ENCODE data around the gene STAG1. TPM values are rescaled to one million over a fixed set of nuclear protein-coding genes. Genes with fewer than 3 reads are reported as not detected.
A peak's percentile ranks its signal among the peaks of the same experiment; 100 is the strongest.

STAG1 gene
- total RNA-seq, 1 donor from 2014 or later: 57.1 TPM

- Mint-ChIP-seq H3K9me3 (no peaks in the 10 kb centered on the region), H3K27me3 (no peaks in the 10 kb centered on the region), H3K27ac (no peak overlapping the region), H3K4me1 (no peaks in the 10 kb centered on the region), H3K4me3 (no peak overlapping the region), H3K36me3 (ENCODE audit: low read depth) (peaks cover 44% of the 10 kb centered on the region)
- ATAC-seq (ENCODE audit: low read depth) (no peak), DNase-seq (no peak)
- TF ChIP-seq, protein P1, sequence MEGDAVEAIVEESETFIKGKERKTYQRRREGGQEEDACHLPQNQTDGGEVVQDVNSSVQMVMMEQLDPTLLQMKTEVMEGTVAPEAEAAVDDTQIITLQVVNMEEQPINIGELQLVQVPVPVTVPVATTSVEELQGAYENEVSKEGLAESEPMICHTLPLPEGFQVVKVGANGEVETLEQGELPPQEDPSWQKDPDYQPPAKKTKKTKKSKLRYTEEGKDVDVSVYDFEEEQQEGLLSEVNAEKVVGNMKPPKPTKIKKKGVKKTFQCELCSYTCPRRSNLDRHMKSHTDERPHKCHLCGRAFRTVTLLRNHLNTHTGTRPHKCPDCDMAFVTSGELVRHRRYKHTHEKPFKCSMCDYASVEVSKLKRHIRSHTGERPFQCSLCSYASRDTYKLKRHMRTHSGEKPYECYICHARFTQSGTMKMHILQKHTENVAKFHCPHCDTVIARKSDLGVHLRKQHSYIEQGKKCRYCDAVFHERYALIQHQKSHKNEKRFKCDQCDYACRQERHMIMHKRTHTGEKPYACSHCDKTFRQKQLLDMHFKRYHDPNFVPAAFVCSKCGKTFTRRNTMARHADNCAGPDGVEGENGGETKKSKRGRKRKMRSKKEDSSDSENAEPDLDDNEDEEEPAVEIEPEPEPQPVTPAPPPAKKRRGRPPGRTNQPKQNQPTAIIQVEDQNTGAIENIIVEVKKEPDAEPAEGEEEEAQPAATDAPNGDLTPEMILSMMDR (IDR thresholded peaks at IDR 0.05): no peak
- intact Hi-C loops (cut with micrococcal nuclease): no loop called here
- ChIA-PET CTCF (interaction anchor here (0.9 kb wide), 1 partner anchor 508 kb away, joined by 4 read pairs; no protein-coding TSS in a partner anchor), POLR2A (no interaction called here)
Measured at GRCh38 chr3:136505676-136506075, 246.5 kb downstream of the STAG1 start.

GRCh38 chr3:136503056-136503455, 249.1 kb downstream of the STAG1 start:
- ChIA-PET POLR2A (no interaction called here), CTCF (no interaction called here)
- H3K27me3 Mint-ChIP-seq: no peaks in the 10 kb centered on the region
- H3K27ac Mint-ChIP-seq: peak overlapping the region; percentile 30
- H3K9me3 Mint-ChIP-seq: no peaks in the 10 kb centered on the region
- DNase-seq (no peak), ATAC-seq (ENCODE audit: low read depth) (no peak)
- TF ChIP-seq, protein P1 (IDR thresholded peaks at IDR 0.05): no peak
- intact Hi-C loops (cut with micrococcal nuclease): no loop called here
- H3K4me3 Mint-ChIP-seq: no peak overlapping the region
- H3K4me1 Mint-ChIP-seq: no peaks in the 10 kb centered on the region
- peaks cover 55% of the 10 kb centered on the region for H3K36me3 Mint-ChIP-seq (ENCODE audit: low read depth)

DNA sequence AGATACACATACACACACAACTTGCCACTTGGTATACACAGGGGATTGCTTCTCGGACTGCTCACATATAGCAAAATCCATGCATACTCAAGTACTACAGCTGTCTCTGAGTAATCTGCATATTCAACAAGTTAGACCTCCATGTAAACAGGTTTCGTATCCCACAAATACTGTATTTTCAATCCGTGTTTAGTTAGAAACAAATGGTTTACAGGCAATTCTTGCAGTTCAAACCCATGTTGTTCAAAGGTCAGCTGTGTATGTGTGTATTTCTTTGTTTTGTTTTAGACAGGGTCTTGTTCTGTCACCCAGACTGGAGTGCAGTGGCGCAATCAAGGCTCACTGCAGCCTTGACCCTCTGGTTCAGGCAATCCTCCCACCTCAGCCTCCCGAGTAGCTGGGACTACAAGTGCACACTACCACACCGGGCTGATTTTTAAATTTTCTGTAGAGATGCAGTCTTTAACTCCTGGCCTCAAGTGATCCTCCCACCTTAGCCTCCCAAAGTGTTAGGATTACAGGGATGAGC, 253.2 kb downstream of the STAG1 start:
- ChIA-PET CTCF (no interaction called here), POLR2A (no interaction called here)
- ATAC-seq (ENCODE audit: low read depth): no peak
- Mint-ChIP-seq H3K4me1 (no peaks in the 10 kb centered on the region), H3K36me3 (ENCODE audit: low read depth) (peaks cover 61% of the 10 kb centered on the region), H3K4me3 (no peak overlapping the region), H3K27me3 (no peaks in the 10 kb centered on the region), H3K9me3 (peaks cover 5% of the 10 kb centered on the region), H3K27ac (no peak overlapping the region)
- TF ChIP-seq, protein P1 (IDR thresholded peaks at IDR 0.05): no peak
- DNase-seq: no peak
- intact Hi-C loops (cut with micrococcal nuclease): no loop called here

GRCh38 chr3:136495213-136495612, 257.0 kb downstream of the STAG1 start:
- TF ChIP-seq, protein P1 (IDR thresholded peaks at IDR 0.05): no peak
- ChIA-PET CTCF (no interaction called here), POLR2A (no interaction called here)
- H3K4me3 Mint-ChIP-seq: no peak overlapping the region
- H3K4me1 Mint-ChIP-seq: no peaks in the 10 kb centered on the region
- no peaks in the 10 kb centered on the region for H3K27me3 Mint-ChIP-seq
- ATAC-seq (ENCODE audit: low read depth) (no peak), DNase-seq (no peak)
- peaks cover 66% of the 10 kb centered on the region for H3K36me3 Mint-ChIP-seq (ENCODE audit: low read depth)
- intact Hi-C loops (cut with micrococcal nuclease): no loop called here
- H3K9me3 Mint-ChIP-seq: peaks cover 5% of the 10 kb centered on the region
- no peak overlapping the region for H3K27ac Mint-ChIP-seq

DNA sequence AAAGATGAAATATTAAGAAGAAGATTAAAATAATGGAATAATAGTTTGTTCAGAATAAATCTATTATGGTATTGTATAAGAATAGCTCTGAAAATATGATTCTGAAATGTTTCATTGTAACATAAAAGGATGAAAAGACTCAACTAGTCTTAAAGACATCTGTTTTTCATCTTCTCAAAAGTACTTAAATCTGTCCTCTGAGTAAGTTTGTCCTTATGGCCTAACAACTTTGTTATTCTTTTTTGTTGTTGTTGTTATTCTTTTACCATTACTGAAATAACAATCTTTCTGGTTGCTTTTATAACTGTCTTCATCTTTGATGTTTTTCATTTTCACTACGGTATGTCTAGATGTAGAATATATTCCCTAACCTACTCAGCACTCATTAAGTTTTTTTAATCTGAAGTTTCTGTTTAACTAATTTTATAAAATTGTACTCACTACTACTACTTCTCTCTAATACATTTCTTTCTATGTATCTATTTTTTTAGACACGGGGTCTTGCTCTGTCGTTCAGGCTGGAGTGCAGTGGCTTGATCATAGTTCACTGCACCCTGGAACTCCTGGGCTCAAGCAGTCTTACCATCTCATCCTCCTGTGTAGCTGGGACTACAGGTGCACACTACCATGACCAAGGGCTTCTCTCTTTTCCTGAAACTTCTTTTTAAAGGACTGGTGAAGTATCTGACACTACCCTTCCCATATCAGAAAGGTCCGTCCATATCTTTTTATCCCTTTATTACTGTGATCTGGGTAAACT, 261.4 kb downstream of the STAG1 start:
- ATAC-seq (ENCODE audit: low read depth): no peak
- Mint-ChIP-seq H3K36me3 (ENCODE audit: low read depth) (peaks cover 64% of the 10 kb centered on the region), H3K4me1 (no peaks in the 10 kb centered on the region), H3K9me3 (peaks cover 5% of the 10 kb centered on the region), H3K4me3 (no peak overlapping the region), H3K27ac (no peak overlapping the region), H3K27me3 (no peaks in the 10 kb centered on the region)
- ChIA-PET POLR2A (no interaction called here), CTCF (no interaction called here)
- no peak for DNase-seq
- TF ChIP-seq, protein P1 (IDR thresholded peaks at IDR 0.05): no peak
- intact Hi-C loops (cut with micrococcal nuclease): no loop called here

Data from activated B cell treated with CpG ODN at 0.5 μM for 24 hours (primary cell).